IMR-90 (cell line): ENCODE data around the gene TTC16.

Experiments
- RAD21 ChIP-seq: IDR thresholded peaks from 2 replicates; pipeline ENCODE4 v1.6.1; 2012; ENCODE audit warnings: low read length, improper control_type of control experiment
- TF ChIP-seq, protein P1 (sequence below): conservative IDR thresholded peaks from 2 replicates; pipeline ENCODE4 v1.5.1; 2012; ENCODE audit warnings: mild to moderate bottlenecking, low read depth, low read length, improper control_type of control experiment

GRCh38 chr9:127724012-127724411 lies 8.1 kb downstream of the TTC16 start:
- no peak for TF ChIP-seq RAD21
- TF ChIP-seq, protein P1, sequence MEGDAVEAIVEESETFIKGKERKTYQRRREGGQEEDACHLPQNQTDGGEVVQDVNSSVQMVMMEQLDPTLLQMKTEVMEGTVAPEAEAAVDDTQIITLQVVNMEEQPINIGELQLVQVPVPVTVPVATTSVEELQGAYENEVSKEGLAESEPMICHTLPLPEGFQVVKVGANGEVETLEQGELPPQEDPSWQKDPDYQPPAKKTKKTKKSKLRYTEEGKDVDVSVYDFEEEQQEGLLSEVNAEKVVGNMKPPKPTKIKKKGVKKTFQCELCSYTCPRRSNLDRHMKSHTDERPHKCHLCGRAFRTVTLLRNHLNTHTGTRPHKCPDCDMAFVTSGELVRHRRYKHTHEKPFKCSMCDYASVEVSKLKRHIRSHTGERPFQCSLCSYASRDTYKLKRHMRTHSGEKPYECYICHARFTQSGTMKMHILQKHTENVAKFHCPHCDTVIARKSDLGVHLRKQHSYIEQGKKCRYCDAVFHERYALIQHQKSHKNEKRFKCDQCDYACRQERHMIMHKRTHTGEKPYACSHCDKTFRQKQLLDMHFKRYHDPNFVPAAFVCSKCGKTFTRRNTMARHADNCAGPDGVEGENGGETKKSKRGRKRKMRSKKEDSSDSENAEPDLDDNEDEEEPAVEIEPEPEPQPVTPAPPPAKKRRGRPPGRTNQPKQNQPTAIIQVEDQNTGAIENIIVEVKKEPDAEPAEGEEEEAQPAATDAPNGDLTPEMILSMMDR, result no peak
